GM15510 (cell line): ENCODE data around the gene OR2AG2.

ENCODE experiments used
- POLR2A ChIP-seq: IDR thresholded peaks from 3 replicates; pipeline ENCODE4 v1.6.1; 2011; ENCODE audit warnings: borderline replicate concordance; ENCODE audit not compliant: insufficient read length; ENCODE audit errors: extremely low read depth

The OR2AG2 gene

GRCh38 chr11:6719576-6719975 lies 52.2 kb downstream of the OR2AG2 start:
- TF ChIP-seq POLR2A, result no peak

DNA sequence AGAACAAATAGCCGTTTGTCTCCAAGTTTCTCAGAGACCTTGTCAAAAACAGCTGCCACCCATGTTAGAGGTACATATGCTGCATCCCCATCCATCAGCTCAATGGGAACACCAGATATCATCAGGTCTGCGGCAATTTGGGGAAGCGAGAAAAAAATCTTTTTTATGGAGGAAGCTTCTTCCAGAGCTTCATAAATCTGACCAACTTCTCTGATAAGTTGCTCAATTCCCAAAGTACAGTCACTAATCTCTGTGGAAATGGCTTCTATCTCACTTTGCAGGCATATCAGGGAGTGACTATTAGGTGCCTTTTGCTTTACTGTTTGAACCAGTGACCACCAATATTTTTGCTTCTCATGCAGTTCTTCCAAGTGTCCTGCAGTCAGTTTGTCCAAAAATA lies 54.4 kb downstream of the OR2AG2 start:
- TF ChIP-seq POLR2A, result no peak
